HG03175 (cell line): ENCODE measurements around the gene NRIP3.
"Not testable (repeated sequence)": the region's sequence is repeated elsewhere in the genome, so short reads cannot be mapped to it uniquely, and the experiment has no call there.

ENCODE experiments used
- ATAC-seq: cut with Tn5 transposase; IDR thresholded peaks from one replicate; pipeline ENCODE4 v1.9.1; 2021; ENCODE audit warnings: mild to moderate bottlenecking, moderate library complexity; ENCODE audit not compliant: unreplicated experiment

NRIP3 gene

DNA sequence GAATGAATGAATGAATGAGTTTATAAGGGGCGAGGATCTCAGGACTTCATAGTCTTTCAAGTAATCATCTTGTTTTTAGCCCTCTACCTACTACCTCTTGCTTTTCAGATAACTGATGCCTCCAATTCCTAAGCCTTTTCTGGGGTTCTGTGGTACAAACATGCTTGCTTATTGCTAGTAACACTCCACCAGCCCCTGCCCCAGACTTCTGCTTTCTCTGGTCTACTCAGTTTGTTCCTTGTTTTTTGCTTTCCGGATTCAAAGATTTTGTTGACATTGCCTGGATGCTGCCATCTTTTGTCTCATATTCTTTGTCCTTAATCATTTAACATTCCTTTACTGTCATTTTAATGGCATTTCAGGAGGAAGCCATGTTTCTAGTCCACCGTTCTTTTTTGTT lies 30.7 kb downstream of the NRIP3 start:
- no peak for ATAC-seq

DNA sequence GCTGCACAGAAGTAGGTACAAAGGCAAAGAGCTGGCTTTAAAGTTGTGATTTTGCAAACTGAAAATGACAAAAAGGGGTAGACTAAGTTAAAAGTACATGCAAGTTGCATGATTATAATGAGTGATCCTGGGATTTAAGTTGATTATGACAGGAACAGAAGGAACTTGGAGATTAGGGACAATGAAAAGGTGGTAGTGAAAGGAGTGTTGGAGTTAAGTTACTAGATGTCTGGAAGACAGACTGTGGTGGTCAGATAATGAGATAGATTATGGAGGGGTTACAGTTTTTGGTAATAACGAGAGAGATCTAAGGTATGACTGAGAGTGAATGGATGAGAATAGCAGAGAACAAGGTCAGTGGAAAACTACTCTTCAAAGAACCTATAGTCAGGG lies 31.9 kb downstream of the NRIP3 start:
- ATAC-seq = no peak

DNA sequence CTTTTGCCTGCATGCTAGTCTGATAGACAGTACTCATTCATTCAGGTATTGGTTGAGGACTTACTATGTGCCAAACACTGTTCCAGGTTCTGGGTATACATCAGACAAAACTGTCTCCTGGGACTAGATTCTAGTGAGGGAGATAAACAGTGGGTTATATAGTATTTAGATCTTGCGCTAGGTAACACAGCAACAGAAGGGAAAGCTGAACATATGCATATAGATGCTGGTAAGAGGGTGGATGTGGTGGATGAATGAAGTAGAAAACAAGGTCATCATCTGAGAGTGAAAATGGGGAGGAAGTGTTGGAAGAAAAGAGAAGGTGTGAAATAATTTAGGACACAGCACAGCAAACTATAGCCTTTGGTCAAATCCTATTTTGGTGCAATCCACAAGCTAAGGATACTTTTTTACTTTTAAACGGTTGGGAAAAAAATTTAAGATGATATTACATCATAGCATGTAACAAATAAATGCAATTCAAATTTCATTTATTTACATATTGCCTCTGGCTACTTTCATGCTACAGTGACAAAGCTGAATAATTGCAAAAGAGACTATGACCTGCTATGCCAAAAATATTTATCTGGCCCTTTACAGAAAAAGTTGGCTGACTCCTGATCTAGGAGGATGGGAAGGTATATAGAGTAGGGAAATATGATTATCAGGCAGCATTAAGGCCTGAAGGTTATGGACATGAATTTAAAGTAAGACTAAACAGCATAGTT lies 32.4 kb downstream of the NRIP3 start:
- ATAC-seq = no peak

DNA sequence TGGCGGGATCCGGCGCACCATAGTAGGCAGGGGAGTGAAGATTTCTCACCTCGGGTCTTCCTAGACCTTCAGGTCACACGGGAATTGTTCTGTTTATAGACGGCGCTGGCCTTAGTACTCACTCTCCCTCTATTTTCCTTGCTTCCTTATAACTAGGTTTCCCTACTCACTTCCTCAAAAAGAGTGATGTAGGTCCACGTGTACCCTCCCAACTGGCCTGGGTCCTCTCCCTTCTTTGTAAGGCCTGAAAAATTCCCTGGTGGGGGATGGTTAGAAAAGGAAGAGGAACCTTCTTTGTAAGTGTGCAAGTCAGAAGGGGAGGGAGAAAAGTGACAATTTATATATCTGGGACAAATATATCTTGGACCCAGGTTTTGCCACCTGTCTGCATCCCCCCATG lies 36.6 kb downstream of the NRIP3 start:
- ATAC-seq = no peak

DNA sequence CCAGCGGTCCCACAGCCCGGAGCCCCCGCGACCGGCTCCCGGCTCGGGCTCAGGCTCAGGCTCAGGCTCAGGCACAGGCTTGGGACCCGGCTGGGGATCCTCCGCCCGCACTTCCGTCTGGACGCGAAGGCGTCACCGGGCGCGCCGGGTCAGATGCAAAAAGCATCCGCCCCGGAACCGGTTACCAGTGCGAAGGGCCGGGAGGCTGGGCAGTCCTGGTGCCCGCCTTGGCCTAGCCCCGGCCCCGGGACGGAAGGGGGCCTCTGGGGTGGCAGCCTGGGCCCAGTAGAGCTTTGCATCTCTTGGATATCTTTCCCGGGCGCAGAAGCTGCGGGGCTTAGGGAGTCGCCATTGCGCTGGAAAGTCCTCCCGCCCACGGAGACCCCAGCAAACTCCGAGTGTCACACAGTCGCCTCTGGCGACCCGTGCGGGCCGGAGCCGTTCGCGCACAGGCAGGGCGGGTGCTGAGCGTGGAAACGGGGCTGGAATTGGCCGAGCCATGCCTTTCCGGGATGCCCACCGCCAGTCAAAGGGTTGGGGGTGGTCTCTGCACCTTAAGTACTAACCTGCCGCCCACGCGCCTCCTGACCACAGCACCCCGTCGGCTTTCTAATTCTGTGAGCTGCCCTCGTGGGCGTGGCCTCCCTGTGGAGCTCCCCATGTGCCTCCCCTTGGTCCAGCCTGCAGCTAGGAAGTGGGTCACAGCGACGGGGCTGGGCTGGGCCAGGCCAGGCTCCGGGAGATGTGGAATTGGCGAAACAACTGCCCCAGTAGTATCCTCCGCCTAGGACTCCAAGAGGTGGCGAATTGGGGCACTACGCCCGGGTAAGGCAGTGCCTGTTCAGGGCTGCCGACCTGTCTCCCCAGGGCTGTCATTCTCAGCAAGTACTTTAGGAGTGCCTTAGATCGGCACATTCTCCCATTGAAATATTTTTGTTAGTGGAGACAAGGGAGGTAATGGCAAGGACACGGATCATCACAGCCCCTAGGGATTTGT lies 39.2 kb downstream of the NRIP3 start, which contains the start of gene TMEM9B:
TSS of gene TMEM9B (minus strand) at position 119 of the 997 bp plus-strand sequence. CDS start 129 bp downstream, outside the sequence.
- peak; percentile 82 for ATAC-seq

DNA sequence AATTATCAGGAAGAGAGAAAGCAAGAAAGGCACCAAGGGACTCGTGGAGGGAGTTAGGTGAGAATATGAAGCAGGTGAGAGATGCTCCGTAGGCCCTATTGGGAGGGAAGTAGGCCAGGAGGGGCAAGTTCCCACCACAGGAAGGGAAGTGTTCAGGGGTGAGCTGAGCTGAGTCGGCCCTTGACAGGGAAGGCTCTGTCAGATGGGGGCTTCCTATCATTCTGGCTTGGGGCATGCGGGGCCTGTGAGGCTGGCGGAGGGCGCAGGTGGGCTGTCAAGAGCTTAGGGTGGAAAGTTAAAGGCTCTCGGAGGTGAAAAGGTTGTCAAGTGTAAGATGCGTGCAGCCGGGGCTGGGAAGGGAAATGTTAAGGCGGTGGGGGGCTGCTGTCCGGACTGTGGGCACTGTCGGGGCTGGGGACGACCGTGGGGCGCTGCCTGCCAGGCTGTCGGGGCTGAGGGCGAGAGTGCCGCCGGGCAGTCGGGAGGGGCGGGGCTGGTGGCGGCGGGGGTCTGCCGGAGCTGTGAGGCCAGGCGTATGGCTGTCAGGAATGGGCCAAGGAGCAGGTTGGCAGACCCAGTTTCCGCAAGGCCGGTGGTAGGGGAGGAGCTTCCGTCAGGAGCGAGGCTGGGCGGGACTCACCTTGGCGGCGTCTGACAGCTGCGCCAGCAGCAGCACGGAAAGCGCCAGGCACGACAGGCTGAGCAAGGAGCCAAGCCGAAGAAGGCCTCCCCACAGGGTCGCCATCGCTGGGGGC lies 40.1 kb downstream of the NRIP3 start:
- peak; percentile 72 for ATAC-seq

DNA sequence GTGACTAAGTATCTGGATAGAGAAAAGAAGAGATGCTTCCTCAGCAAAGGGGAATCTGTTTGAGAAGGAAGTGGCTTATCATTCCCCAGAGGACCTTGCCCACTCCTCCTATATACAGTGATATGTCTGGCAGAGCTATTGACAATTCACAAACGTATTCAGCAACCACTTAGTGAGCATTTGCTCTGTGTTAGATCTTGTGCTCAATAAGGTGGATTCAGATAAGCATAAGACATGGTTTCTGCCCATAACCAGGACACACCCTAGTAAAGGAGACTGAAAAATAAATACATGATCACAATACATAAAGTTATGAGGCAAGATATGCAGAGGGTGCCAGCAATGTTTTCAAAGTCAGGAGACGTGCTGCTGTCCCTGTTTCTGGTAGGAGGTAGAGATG lies 41.0 kb downstream of the NRIP3 start:
- no peak for ATAC-seq

DNA sequence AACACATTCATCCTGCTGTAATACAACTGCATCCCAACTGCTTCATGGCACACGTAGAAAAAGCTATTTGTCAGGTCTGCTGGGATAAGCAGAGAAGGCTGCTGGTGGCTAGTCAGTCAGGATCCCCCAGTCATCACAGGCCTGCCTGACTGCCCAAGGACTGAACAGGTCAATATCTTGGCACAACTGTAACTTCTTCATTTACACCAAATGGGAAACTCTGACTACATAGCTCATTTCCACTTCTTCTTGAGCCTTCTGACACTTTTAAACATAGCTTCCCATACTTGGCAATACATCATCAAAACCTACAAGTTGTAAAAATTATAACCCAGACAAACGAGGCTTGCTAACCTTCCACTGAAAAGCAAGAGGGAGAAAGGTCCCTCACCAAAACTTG lies 42.4 kb downstream of the NRIP3 start:
- no peak for ATAC-seq

DNA sequence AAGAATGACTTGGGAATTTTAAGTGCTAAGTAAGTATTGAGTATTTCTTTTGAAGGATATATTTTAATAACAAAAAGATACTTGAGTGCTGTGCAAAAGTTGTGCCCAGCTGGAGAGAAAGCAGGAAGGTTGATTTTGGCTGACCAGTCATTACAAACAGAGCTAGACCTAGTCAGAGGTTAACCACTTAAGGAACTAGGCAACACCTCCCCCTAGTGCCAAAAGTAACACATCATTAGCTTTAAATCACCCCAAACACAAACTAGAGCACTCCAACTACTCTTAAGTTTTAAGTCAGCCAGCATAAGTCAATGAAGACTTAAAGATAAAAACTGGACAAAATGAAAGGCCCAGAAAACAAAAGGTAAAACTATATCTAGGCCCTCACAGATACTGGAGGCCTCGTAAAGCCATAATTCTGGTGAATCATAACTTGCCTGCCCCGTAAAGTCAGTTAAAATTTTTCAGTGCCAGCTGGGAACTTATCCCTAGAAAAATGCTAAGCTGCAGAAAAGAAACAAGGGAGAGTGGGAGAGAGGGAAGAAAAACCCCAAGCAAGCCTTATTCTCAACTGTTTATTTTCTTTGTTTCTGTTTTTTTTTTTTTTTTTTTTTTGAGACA lies 44.1 kb downstream of the NRIP3 start:
- ATAC-seq = peak; percentile 42

DNA sequence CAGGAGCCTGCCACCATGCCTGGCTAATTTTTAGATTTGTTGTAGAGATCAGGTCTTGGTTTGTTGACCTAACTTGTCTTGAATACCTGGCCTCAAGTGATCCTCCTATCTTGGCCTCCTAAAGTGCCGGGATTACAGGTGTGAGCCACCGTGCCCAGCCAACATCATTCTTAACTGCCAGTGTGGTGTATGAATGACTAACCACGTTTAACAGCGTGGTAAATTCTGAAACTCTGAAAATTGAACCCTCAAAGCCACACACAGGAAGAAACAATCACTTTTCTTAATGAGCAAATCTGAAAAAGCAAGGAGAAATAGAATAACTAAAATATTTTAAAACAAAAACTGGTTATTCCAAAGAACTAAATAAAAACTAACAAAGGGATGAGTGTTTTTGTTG lies 46.9 kb downstream of the NRIP3 start:
- ATAC-seq = no peak

DNA sequence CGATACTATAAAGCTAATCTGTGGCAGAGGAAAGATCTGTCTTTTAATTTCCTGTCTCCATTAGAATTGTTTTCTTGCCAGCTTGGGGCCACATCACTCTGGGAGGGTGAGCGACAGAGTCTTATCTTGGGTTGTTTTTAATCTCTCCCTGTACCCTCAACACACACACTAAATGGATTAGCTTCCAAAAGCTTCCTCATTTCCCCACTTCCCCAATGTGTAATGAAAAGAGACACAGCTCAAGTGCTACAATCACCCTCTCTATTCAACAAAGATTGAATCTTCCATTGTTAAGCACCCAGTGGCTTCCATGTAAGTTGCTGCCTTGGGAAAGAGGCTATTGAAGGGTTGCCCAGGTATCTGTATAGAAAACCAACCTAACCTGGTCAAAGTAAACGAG lies 54.9 kb downstream of the NRIP3 start:
- ATAC-seq = no peak

DNA sequence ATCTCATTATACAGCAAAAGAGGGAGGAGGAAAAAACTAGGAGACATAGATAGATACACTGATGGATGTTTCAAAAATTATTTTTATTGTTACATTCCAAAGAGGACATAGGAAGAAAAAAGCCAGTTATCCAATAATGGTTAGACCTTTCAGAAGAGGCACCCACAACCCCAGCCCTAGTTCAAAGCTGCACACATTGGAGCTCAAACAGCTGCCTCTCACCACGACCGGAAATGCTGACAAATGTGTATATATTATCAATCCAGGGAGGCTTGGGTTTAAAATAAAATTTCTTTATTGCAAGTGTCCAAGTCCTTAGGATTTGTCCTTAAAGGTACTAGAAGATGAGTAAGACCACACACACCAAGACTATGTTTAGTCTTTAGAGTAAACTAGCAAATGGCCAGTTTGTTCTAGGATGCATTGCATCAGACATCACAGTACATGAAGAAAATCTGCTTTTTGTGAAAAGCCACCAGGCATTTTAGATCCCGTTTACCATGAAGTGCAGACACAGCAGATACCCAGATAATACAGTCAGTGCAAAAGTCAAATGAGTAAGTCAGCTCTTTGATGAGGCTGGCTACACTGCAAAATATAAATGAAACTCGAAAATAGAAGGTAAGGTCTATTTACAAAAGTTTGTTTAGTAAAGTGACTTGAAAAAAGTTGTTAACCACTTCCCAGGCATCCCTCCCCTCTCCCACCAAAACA lies 56.4 kb downstream of the NRIP3 start:
- no peak for ATAC-seq

DNA sequence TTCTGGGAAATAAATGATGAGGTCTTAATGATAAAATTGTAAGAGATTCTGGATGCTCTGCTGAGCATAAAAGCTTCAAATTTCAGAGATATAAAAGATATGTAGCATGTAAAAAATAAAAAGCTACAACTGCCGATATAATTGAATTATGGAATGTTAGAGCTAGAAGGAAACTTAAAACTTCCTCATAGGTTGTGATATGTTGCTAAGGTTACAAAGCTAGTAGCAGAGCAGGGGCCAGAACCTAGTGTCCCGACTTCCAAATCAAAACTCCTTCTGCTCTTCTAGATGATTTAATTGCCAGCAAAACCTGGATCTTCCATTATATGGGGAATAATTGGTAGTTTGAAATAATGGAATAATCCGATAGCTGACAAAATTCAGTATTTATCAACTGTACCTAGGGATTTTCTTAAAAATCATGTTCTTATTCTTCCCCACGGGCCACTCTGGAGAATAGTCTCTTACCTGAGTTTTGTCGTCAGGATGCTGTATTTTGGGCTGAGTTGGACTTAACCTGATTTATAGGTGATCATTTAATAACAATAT lies 61.2 kb downstream of the NRIP3 start, which contains the start of gene ASCL3:
TSS of gene ASCL3 (minus strand) at position 499 of the 549 bp plus-strand sequence. CDS start 4,855 bp downstream, outside the sequence.
- no peak for ATAC-seq

DNA sequence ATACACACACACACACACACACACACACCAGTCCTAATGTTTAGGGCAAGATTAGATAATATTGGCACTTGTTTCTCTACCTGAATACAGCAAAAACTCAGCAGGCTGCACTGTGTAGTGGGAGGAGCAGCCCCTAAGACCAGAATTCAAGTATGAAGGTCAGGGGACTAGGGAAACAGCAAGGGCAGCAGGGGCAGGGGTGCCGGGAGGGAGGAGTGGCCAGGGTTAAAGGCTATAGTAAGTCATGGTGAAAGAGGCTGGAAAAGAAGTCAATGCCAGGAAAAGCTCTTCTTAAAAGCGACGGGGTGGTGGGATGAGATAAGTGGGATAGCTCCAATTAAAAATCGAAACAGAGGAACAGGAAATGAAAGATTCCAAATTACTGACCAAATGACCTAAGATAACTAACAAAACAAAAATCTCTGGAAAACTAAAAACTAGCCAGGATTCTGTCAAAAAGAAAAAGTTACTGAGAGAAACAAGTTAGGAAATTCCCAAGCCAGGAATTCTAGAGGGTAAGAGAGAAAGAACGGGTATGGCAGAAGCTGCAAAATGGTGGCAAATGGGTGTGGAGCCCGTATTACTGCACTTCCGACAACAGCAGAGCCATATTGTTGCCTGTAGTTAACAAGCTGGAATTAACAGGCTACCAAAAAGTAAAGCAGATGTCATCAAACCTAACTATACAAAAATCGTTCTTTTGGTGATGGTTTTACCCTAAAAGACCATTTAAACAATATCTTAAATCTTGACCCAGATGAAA lies 62.3 kb downstream of the NRIP3 start:
- no peak for ATAC-seq

DNA sequence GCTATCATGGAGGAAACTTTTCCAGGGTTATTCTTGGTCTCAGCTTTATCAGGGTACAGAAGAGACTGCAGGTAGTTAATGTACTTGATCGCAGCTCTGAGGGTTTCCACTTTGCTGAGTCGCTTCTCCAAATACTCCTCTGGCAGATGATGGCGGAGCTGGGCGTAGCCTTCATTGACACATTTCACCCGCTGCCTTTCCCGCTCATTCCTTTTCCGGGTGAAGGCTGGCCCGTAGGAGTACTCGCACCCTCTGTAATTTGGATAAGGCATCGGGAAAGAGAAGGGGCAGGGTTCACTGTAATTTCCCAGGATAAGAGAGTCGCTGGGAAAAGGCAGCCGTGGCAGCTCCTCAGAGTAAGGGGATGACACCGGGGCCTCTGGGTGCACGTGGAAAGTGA lies 66.1 kb downstream of the NRIP3 start:
- no peak for ATAC-seq

DNA sequence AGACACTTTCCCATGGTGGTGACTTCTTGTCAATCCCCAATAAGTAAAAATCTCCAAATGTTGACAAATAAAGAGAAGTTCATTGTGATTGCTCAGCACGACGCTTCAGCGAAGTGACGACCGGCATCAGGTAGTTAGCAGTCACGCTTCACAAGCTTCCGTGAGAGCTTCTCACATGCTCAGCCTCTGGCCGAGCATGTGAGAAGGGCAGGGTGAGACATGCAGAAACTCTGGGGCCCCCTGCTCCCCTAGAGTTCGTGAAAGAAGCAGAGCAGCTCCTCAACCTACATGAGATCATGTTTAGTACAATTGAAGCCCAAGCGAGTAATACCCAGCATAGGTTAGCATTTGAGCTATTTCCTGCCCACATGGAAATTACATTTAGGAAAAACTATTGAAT lies 66.6 kb downstream of the NRIP3 start:
- no peak for ATAC-seq

DNA sequence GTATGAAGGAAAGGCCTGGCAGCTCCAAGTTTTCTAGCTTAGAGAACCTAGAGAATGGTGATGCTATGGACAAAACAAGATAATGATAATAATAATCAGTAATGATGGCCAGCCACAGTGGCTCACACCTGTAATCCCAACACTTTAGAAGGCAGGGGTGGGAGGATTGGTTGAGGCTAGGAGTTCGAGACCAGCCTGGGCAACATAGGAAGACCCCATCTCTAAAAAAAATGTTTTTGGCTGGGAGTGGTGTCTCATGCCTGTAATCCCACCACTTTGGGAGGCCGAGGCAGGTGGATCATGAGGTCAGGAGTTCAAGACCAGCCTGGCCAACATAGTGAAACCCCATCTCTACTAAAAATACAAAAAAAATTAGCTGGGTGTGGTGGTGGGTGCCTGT lies 68.0 kb downstream of the NRIP3 start:
- ATAC-seq = not testable (repeated sequence)

DNA sequence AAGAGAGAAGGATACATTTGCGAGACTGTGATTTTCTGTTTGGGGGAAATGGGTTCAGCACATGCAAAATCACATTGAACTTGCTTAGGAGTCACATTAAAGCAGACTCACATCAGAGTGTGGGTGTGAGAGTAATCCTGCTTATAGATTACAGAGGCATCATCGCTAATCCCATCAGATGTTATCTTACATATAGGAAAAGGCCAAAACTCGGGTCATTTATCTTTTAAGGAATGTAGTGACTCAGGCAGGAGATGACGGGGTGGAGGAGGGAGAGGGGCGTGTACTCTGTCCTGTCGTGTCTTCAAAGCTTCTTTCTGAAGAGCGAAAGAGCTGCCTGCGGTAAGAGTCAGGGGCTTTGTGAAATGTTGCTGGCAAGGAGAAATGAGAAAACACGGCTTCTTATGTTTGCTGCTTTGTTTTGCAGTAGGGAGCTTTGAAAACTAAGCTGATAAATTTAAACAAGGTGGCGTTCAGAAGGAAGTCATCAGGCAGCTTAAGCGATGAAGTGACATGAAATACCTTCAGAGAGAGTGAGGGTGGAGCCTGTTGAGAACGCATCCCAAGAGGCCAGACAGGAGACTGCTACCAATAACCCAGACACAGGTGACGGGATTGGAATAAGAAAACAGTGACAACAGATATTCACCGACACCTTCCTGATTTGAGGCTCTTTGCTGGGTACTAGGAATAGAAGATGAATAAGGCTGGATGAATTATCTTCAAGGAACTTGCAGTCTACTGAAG lies 68.9 kb downstream of the NRIP3 start:
- no peak for ATAC-seq
